NCI-H1417 (cell line): ENCODE measurements around the gene HLCS.

Source experiments
- DNase-seq, 3 experiments: peaks; one replicate each; lab custom pipeline; 2025; lab: John Stamatoyannopoulos, UW

HLCS gene

GRCh38 chr21:36811762-36812161 lies 154.7 kb downstream of the HLCS start:
- no peak for DNase-seq

GRCh38 chr21:36810443-36810842 lies 156.0 kb downstream of the HLCS start:
- no peak for DNase-seq

- DNase-seq = no peak
Observed at GRCh38 chr21:36807422-36807928, 159.0 kb downstream of the HLCS start.

- DNase-seq = no peak
Observed at GRCh38 chr21:36806103-36806502, 160.4 kb downstream of the HLCS start.

- DNase-seq = no peak
Observed at GRCh38 chr21:36804874-36805611, 161.4 kb downstream of the HLCS start.

DNA sequence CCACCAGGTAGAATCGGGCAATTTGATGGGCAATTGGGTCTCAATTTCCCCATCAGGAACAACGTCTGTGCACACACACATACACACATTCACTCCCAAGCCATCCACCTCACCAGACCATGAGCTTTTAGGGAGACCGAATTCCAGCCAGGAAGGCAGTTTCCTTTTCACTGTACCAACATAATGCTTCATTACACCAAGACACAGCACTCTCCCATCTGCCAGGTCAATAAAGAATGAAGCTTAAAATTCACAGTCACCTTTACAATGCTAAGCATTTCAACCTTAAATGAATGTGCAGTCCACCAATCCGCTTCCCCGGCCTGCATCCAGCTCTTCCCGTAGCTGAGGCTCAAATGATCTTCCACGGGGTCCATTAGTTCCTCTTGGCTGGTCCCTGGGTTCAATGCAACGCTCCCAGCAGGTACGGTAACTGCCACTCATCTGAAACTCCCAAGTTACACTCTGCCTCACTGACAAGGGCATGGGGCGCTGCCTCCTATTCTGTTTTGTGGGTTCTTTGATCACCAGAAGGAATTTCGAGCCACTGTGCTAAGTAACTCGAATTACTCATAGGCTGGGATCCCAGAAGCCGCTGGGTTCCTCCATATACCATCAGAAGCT lies 162.5 kb downstream of the HLCS start:
- no peak for DNase-seq

DNA sequence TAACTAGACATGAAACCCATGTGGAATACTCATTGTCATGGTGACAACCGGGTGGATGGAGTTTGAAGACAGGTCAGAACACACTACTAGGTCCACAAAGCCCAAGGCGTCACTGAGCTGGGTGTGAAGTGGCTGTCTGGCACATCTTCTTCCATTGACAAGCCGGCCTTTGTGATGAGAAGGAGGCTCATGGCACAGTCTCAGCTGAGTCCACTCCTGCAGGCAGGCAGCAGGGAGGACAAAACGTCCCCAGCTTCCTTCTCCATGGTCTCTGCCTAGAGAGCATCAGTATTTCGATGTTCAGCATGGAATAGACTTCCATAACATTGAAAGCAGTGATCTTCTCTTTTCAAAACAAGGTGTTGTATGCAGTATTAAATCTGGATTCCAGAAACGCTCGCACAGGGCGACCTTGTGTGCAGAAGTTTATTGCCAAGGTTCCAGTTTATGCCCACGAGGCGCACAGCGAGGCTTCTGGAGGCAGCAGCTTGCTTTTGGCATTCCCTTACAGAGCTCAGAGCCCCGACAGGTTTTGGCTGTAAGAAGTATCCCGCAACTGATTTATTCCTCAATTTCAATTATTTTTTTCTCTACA lies 163.3 kb downstream of the HLCS start:
- DNase-seq = no peak

- DNase-seq = no peak
Observed at GRCh38 chr21:36800734-36801133, 165.7 kb downstream of the HLCS start.

- no peak for DNase-seq
Observed at GRCh38 chr21:36799869-36800268, 166.6 kb downstream of the HLCS start.

DNA sequence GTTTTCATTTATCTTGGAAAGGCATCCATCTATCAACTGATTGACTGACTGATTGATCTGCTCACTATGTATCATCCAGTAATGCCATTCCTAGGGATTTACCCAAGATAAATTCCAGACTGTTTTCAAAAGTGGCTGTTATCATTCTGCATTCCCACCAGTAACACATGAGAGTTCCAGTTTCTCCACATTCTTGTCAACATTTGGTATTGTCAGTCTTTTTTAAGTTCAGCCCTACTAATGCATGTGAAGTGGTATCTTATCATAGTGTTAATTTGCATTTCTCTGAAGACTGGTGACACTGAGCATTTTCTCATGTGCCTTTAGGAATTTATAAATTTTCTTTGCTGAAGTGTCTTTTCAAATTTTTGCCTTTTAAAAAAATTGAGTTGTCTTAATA lies 168.0 kb downstream of the HLCS start:
- no peak for DNase-seq

GRCh38 chr21:36796070-36796469 lies 170.4 kb downstream of the HLCS start:
- DNase-seq = no peak

DNA sequence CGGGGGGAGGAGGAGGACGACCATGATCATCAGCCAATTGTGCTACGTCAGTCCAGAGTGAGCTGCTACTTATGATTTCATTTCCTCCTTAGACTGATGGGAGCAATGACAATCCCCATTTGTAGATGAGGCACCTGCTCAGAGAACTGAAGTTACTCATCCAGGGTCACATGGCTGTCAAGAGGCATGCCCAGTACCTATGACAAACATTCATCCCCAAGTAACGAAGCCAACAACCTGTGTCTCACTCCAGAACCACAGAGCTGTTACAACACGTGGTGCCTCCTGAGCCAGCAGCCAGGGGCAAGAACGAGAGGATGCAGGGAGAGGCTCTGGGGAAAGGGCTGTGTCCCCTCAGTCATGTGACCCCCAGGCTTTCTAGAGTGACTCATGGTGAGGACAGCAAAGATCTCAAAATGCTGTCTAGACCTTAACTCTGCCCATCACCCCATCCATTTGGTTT lies 173.9 kb downstream of the HLCS start:
- DNase-seq = peak in 2 of 3 experiments; percentile 37 to 70

DNA sequence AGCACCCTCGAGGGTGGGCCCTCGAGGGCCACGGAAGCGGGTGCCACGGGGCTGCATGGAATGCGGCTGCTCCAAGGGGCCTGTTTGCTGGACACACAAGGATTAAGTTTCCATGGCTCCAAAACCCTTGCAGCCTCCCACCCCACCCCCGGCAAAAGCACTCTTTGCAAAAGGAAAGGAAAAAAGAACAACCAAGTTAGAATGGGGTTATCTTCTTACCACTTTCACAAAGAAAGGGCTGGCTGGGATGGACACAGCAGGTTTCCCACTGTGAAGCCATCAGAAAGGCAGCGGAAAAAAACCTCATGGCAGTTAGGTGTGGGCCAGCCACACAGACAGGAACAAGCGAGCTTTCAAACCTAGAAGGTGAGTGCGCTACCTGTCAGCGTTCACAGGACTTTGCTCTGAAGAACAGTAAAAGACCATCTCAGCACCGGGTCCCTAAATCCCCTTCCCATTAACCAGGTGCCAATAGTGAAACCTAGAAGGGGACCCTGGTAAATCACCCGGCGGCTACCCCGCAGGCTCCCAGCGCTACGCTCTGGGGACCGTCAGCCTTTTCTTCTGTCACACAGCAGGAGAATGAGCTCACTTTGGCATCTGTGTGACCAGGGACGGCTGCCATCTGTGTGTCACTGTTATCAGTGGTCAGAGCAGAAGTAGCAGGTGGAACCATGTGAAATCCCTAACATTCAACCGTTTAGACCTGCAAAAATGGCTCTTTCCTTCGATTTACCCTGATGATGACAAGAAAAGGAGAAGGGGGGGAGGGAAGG lies 174.6 kb downstream of the HLCS start:
- DNase-seq = peak in 2 of 3 experiments; percentile 37 to 70

GRCh38 chr21:36791180-36791579 lies 175.3 kb downstream of the HLCS start:
- no peak for DNase-seq

DNA sequence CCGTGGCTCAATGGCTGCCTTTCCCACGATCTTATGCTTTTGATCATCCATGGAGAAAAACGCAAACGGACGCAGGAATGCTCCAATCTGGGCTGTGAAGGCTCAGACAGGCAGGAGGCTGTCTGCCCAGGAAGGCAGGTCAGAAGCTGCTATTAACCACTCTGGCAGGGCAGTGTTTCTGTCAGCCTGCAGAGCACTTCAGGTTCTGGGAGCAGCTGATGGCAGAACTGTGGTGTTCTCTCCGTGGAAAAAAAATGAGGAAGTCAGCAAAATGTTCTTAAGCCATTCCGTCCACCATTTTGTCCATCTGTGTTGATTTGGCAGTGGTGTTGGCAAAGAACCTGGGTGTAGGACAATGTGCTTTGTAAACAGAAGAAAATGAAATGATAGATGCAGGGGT lies 175.9 kb downstream of the HLCS start:
- DNase-seq = no peak

DNA sequence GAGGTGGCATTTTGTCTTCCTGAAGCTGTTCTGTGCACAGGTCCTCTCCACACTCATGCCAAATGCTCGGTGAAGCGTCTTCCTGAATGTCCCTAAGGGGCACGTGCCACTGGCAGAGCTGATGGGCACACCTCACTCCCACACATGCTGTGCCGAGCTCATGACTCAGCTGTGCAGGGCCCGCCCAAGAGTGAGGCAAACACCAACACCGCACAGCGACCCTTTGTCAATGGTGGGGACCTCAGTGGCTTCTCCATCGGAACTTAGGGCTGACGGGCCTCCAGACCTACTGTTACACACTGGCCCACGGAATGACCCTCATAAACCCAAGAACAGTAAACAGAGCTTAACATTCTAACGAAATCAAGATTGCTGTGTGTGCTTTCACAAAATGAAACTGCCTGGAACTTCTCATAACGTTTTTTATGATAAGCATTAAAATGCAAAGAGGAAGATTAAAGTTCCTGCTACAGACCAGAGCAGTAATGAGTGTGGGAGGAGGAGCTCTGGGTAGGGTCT lies 178.3 kb downstream of the HLCS start:
- no peak for DNase-seq

DNA sequence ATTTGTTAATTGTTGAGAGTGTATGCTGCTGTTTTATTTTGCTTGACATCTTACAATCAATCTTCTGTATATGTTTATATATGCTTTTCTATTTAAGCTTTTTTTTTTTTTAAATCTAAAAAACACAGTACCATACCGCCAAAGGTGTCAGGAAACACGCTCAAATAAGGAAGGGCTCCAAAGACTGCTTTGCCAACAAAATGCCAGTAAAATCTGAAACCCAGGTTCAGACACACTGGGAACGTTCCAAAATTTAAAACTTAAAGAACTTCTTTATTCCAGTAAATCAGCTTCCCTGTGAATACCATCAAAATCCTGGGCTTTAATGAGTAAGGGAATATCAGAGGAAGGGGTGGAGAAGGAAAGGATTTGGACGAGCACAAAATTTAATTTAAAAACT lies 180.3 kb downstream of the HLCS start:
- no peak for DNase-seq

GRCh38 chr21:36785615-36786014 lies 180.9 kb downstream of the HLCS start:
- no peak for DNase-seq

DNA sequence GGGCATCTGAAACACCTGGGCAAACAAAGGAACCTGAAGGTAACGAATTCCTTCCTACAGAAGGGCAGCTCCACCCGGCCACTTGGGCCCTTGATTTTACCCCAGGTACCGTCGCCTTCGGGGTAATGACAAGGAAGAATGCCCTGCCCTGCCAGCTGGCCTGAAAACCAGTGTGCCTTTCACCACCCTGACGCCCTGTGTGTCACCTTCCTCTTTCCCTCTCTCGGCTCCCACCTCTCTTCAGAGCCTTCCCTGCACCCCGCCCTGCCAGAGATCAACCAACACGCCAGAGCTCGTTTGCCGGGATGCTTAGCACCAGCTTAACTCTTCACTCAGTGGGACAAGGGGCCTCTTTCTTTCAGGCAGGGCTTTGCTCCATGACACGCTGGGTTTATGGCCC lies 181.5 kb downstream of the HLCS start:
- DNase-seq = no peak

DNA sequence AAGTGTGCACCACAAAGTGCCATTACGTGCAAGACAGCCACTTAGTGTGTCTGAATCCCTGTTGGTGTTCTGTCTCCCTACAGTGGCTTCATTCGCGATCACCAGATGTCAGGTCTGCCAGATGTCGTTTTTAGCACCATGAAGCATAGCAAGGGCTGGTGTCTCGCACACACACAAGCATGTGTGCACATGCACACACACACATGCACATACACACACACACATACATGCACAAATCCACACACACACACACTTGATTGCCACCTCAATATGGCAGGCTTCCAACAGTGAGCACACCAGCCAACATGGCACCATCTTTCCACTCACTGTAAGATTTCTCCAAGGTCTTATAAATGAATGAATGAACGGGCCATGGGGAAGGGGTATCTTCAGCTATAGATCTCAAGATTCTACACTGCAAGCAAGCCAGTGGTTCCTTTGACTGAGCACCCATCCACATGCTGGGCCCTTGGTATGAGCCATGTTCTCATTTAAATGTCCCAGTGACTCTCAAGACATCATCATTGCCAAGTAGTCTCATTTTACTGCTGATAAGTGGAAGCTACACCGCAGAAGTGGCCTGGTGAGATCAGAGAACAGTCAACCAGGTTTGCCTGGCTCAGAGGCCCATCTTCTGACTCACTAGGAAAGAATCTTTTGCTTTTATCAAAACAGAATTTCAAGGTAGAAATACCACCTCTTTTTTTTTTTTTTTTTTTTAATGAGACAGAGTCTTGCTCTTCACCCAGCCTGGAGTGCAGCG lies 182.7 kb downstream of the HLCS start:
- no peak for DNase-seq

DNA sequence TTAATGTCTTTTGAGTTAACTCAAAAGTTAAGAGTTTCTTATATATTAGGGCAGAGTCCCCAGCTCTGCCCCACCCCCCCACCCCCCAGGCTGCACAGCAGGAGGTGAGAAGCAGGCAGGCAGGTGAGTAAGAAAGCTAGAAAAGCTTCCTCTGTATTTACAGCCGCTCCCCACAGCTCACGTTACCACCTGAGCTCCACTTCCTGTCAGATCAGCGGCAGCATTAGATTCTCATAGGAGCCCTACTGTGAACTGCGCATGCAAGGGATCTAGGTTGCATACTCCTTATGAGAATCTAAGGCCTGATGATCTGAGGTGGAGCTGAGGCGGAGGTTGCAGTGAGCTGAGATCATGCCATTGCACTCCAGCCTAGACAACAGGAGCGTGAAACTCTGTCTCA lies 185.6 kb downstream of the HLCS start:
- no peak for DNase-seq
